Stimulated activated naive B cell treated with anti-CD40 and anti-IgM and Interleukin-4, amounts not matched to agents 10 μg/mL and 1 μg/mL and 100 μg/mL, for 72 hours (primary cell): ENCODE data around the gene RNF146.

ENCODE experiments used
- ATAC-seq, 2 donors: fragments of 150-1000 bp; cut with Tn5 transposase; replicated peaks; 2 replicates each; pipeline ENCODE4 v1.10.0; 2021; ENCODE audit warnings: moderate library complexity in 1 of 2
- DNase-seq: peaks from one replicate; pipeline ENCODE4 v3.0.0; 2021
- H3K27ac Mint-ChIP-seq: one replicate; pipeline ENCODE4 v1.8.0; 2022; ENCODE audit warnings: mild to moderate bottlenecking, mixed read lengths
- H3K27me3 Mint-ChIP-seq, 2 donors: one replicate each; pipeline ENCODE4 v1.8.0; 2022; ENCODE audit warnings: mixed read lengths in 2 of 2
- H3K36me3 Mint-ChIP-seq, 2 donors: one replicate each; pipeline ENCODE4 v1.8.0; 2022; ENCODE audit warnings: mixed read lengths in 2 of 2, mild to moderate bottlenecking in 1 of 2
- H3K4me1 Mint-ChIP-seq, 2 donors: one replicate each; pipeline ENCODE4 v1.8.0; 2022; ENCODE audit warnings: mixed read lengths in 2 of 2, mild to moderate bottlenecking in 1 of 2
- H3K4me3 Mint-ChIP-seq, 2 donors: one replicate each; pipeline ENCODE4 v1.8.0; 2022; ENCODE audit warnings: mild to moderate bottlenecking in 2 of 2, mixed read lengths in 2 of 2, moderate library complexity in 1 of 2
- H3K9me3 Mint-ChIP-seq, 2 donors: one replicate each; pipeline ENCODE4 v1.8.0; 2022; ENCODE audit warnings: mixed read lengths in 2 of 2, mild to moderate bottlenecking in 1 of 2

Gene RNF146

DNA sequence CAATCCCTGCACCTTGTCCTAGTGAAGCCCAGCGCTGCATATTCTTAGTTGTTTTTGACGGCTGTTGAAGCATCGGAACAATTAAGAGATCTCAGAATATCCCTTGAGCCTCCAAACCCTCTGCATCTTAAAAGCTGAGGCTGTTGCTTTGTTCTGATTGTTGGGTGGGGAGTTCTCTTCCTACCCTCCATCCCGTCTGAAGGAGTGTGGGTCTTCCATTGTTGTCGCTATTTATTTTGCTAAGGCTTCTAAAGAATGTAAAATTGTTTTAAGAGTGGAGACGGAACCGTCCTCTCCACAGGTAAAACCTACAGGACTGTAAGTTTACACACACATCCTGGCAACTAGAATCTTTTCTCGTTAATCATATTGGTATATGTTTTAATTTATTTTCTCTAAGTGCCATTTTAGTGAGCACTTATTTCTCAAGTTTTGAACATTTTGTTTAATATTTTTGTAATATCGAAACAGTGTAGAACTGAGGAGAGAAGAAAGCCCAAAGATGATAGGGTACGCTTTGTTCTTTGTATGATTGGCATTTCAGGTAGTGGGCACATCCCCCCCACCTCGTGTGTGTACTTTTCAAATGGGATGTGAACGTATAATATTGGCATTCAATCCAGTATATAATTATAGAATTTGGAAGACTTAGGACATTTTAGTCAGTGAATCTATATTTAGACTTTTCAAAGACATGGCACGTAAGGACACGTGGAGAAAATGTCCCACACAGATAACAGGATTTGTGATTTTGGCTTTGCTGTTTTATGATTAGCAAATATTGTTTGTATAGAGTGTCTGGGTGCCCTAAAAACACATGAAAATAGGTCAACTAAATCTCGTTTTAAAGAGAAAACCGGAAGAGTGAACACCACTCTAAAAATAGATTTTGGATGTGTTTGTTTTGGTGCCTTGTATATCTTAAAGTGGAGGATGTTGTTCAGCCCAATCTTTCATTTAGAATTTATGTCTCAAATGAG lies 1.3 kb downstream of the RNF146 start:
- peaks cover 6 to 9% of the 10 kb centered on the region in 2 donors for H3K36me3 Mint-ChIP-seq
- peak overlapping the region; percentile 96 to 98 for H3K4me3 Mint-ChIP-seq
- H3K27me3 Mint-ChIP-seq: no peaks in the 10 kb centered on the region
- H3K4me1 Mint-ChIP-seq: peaks cover 11 to 32% of the 10 kb centered on the region in 2 donors
- ATAC-seq (peak; percentile 2 to 4), DNase-seq (no peak)
- peak overlapping the region; percentile 96 for H3K27ac Mint-ChIP-seq
- no peaks in the 10 kb centered on the region for H3K9me3 Mint-ChIP-seq

DNA sequence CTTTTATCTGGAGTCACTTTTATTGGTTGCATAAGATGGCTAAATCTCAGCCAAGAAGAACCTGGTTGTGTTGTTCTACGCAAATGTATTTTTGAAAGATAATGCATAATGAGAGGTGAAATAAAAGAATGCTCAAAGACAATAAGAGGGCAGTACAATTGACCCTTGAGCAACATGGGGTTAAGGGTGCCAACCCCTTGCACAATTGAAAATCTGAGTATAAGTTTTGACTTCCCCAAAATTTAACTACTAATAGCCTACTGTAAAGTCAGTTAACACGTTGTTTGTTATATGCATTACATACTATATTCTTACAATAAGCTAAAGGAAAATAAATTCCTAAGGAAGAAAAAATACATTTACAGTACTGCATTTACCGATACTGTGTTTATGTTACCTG lies 5.9 kb downstream of the RNF146 start:
- Mint-ChIP-seq H3K36me3 (peaks cover 6 to 13% of the 10 kb centered on the region in 2 donors), H3K27ac (no peak overlapping the region), H3K9me3 (no peaks in the 10 kb centered on the region), H3K4me1 (peaks cover 19 to 34% of the 10 kb centered on the region in 2 donors), H3K27me3 (no peaks in the 10 kb centered on the region), H3K4me3 (no peak overlapping the region)
- DNase-seq (no peak), ATAC-seq (no peak)

DNA sequence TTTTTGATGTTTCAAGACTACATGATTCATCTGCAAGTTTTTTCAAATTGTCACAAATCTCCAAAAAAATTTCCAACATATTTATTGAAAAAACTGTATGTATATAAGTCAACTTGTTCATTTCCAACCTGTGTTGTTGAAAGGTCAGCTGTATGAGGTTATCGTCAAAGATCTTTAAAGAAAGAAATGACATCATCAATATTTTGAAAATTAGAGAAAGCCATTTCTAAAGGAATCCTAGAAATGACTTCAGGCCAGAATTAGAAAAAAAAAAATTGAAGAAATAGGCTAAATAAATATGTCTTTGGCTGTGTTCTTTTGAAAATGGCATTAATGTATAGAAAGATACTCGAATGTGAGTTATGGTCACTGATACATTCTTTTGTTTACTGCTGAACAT lies 6.8 kb downstream of the RNF146 start:
- Mint-ChIP-seq H3K36me3 (peaks cover 6 to 13% of the 10 kb centered on the region in 2 donors), H3K4me3 (no peak overlapping the region), H3K27ac (no peak overlapping the region), H3K9me3 (no peaks in the 10 kb centered on the region), H3K4me1 (peaks cover 19 to 30% of the 10 kb centered on the region in 2 donors), H3K27me3 (no peaks in the 10 kb centered on the region)
- no peak for ATAC-seq
- DNase-seq: no peak

DNA sequence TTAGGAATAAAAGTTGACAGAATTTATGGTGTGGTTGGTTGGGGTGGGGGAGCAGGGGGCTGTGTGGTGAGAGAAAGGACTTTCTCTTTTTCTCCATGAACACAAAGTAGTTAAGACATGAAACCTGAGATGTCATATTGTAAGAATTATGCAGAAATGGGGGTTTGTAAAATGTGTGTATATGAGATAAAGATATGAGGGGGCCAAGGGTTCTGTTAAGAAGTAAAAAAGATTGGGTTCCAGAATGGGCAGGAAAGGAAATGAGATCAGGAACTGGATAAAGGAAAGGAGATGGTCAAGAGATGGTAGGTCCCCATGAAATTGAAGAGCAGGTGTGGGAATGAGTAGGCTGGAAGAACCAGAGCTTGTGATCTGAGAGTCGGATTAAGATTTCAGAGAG lies 9.7 kb downstream of the RNF146 start:
- no peaks in the 10 kb centered on the region for H3K27me3 Mint-ChIP-seq
- no peak overlapping the region for H3K4me3 Mint-ChIP-seq
- H3K27ac Mint-ChIP-seq: no peak overlapping the region
- H3K36me3 Mint-ChIP-seq: peaks cover 3 to 8% of the 10 kb centered on the region in 2 donors
- DNase-seq (no peak), ATAC-seq (no peak)
- H3K4me1 Mint-ChIP-seq: peaks cover 21 to 30% of the 10 kb centered on the region in 2 donors
- H3K9me3 Mint-ChIP-seq: no peaks in the 10 kb centered on the region

DNA sequence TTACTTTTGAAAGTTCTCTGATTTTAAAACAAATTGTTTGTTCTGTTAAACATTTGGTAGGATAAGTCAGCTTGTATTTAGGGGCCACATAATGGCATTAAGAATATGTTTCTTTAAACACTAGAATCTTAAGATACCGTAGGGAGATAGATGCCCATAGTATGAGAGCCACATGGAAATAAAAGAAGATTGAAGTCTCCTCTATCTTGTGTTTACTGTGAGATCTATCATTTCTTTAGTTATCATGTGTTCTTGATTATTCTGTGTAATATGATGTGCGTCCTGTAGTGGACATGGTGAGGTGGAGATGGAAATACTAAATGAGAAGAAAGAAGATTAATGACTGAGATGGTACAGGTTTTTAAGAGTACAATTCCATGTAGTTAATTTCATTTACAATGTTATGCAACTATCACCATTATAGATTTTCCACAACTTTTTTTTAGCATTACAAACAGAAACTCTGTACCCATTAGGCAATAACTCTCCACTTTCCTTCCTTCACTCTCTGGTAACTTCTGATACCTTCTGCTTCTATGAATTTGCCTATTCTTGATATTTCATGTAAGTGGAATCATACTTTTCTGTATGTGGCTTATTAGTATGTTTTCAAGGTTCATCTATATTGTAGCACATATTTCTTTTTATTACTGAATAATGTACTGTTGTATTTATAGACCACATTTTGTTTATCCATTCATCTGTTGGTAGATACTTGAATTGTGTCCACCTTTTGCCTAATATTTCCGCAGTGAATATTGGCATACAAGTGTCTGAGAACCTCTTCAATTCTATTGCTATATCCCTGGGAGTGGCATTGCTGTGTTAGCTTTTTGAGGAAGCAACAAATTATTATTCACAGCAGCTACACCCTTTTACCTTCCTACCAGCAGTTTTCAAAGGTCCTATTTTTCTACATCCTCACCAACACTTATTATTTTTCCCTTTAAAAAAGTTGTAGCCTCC lies 11.5 kb downstream of the RNF146 start:
- Mint-ChIP-seq H3K27me3 (no peaks in the 10 kb centered on the region), H3K36me3 (peaks cover 15 to 20% of the 10 kb centered on the region in 2 donors), H3K9me3 (no peaks in the 10 kb centered on the region), H3K4me1 (peaks cover 18 to 27% of the 10 kb centered on the region in 2 donors), H3K27ac (no peak overlapping the region), H3K4me3 (no peak overlapping the region)
- DNase-seq (no peak), ATAC-seq (no peak)

DNA sequence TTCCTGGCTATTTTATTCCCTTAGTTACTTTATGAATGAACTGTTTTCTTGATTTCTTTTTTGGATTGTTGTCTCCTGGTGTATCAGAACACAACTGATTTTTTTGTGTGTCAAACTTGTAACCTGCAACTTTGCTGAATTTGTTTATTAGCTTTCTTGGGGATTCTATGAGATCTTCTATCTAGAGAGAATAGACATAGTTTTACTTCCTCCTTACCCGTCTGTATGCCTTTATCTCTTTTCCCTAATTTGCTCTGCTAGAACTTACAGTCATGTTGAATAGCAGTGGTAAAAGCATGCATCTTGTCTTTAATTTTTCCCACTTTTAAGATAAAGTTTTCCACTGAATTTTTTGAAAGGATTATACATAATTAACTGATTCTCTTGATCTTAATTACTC lies 13.2 kb downstream of the RNF146 start:
- Mint-ChIP-seq H3K4me3 (no peak overlapping the region), H3K27me3 (no peaks in the 10 kb centered on the region), H3K9me3 (no peaks in the 10 kb centered on the region), H3K36me3 (peaks cover 18 to 21% of the 10 kb centered on the region in 2 donors), H3K4me1 (peaks cover 12 to 18% of the 10 kb centered on the region in 2 donors), H3K27ac (no peak overlapping the region)
- DNase-seq (no peak), ATAC-seq (no peak)

DNA sequence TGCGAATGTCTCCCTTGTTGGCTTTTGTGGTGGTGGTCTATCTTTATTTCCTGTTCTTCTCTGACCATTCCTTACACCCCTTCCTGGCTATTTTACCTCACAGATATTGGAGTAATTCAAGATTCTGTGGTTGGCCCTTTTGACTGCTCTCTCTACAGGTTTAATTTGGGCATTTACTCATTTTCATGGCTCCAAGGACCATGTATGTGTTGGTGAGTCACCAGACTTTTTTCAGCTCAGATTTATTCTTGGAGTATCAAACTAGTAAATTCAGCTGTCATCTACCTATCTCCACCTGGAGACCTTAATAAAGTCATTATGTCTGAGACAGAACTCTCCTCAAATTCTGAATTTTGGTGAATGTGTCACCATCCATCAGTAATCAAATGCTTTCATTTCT lies 15.5 kb downstream of the RNF146 start:
- Mint-ChIP-seq H3K36me3 (peaks cover 33 to 39% of the 10 kb centered on the region in 2 donors), H3K9me3 (no peaks in the 10 kb centered on the region), H3K27me3 (no peaks in the 10 kb centered on the region), H3K4me1 (peaks cover 14 to 18% of the 10 kb centered on the region in 2 donors), H3K4me3 (no peak overlapping the region), H3K27ac (no peak overlapping the region)
- ATAC-seq (no peak), DNase-seq (no peak)

DNA sequence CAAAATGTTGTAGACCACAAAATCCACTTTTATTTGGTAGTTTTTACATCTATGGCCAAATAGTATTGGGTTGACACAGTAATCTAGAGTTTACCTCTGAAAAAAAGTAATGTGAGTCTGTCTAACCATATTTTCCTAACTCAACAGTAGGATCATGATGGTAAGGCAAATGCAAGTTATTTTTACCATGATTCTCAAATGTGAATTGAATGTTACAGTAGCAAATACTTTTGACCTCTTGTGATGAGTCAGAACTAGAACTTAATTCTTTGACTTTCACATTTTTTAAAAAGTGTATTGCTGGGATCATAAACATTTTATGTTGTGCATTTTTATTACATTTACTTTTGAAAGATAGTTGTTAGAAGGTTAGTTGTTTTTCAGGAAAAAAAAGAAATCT lies 22.0 kb downstream of the RNF146 start:
- H3K9me3 Mint-ChIP-seq: no peaks in the 10 kb centered on the region
- DNase-seq (no peak), ATAC-seq (peak; percentile 38 to 42)
- no peaks in the 10 kb centered on the region for H3K27me3 Mint-ChIP-seq
- no peak overlapping the region for H3K4me3 Mint-ChIP-seq
- H3K36me3 Mint-ChIP-seq: peaks cover 38 to 49% of the 10 kb centered on the region in 2 donors
- no peak overlapping the region for H3K27ac Mint-ChIP-seq
- peaks cover 18 to 28% of the 10 kb centered on the region in 2 donors for H3K4me1 Mint-ChIP-seq

DNA sequence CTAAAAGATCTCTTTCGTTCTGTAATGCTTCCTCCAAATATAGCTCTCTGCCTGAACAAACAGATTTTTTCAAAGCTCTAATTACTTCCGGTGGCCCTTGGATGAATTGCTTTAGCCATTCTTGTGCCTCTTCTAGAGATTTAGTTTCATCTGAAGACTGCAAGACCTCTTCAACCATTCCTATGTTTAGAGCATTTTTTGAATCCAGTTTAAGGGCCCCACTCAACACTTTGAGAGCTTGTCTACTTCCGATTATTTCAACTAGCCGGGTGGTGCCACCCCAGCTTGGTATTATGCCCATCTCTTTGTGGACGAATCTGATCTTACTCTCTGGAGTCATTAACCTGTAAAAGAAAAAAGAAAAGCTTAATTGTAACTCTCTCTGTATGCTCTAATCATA lies 23.3 kb downstream of the RNF146 start:
- no peaks in the 10 kb centered on the region for H3K27me3 Mint-ChIP-seq
- peak overlapping the region in 1 of 2 donors; percentile 7 for H3K4me3 Mint-ChIP-seq
- ATAC-seq (no peak), DNase-seq (no peak)
- no peak overlapping the region for H3K27ac Mint-ChIP-seq
- H3K4me1 Mint-ChIP-seq: peaks cover 18 to 30% of the 10 kb centered on the region in 2 donors
- peaks cover 38 to 48% of the 10 kb centered on the region in 2 donors for H3K36me3 Mint-ChIP-seq
- H3K9me3 Mint-ChIP-seq: no peaks in the 10 kb centered on the region

DNA sequence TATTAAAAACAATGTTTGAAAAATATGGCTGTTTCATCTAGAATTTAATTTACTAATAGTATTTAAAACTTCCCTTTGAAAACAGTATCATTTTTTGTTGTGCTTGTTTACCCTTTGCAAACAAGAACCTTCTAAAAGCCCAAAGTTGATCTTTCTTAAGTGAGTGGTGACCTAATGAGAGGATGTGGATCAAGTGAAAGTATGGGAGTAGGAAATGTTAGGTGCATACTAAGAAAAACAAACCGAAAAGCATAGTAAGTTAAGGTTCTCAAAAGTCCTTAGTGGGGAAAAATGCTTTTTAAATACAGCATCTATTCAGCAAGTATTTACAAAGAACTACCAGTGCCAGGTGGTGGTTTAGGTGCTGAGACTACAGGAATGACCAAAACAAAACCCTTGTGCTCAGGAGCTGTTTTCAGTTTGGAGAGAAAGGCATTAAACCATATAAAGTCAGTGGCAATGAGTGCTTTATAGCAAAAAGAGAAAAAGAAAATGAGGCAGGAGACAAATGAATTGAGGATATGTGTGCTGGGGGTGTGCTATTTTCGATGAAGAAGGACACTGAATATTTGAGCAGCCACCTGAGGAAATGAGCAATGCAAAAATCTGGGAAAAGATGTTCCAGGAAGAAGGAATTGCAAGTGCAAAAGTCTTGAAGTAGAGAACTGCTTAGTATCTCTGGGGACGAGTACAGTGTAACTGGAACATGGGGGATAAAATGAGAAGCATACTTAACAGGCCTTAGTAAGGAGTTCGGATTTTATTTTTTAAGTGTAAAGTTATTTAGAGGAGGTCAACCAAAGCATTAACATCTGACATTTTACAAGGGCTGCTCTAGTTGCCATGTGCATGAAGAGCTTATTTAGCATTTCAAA lies 24.0 kb downstream of the RNF146 start:
- ATAC-seq (peak; percentile 8 to 42), DNase-seq (no peak)
- peaks cover 36 to 45% of the 10 kb centered on the region in 2 donors for H3K36me3 Mint-ChIP-seq
- peaks cover 17 to 30% of the 10 kb centered on the region in 2 donors for H3K4me1 Mint-ChIP-seq
- H3K4me3 Mint-ChIP-seq: peak overlapping the region in 1 of 2 donors; percentile 63
- no peaks in the 10 kb centered on the region for H3K9me3 Mint-ChIP-seq
- no peaks in the 10 kb centered on the region for H3K27me3 Mint-ChIP-seq
- peak overlapping the region; percentile 73 for H3K27ac Mint-ChIP-seq

DNA sequence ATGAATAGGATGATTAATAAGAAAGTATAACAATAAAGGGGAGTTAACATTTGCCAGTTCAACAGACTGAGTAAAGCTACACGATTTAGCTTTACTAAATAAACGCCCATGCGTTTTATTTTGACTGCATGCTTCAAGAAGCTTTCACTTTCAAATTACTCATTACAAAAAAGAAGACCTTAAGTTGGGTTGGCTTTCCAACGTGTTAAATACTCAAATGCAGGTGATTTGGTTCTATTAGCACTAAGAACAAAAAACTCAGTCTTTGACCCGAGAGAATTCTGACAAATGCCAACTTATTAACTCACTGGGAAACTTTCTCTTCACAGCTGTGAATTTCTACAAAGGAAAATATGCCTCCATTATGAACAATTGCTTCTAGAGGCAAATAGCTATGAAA lies 24.8 kb downstream of the RNF146 start:
- Mint-ChIP-seq H3K4me3 (peak overlapping the region in 1 of 2 donors; percentile 63), H3K4me1 (peaks cover 17 to 30% of the 10 kb centered on the region in 2 donors), H3K27me3 (no peaks in the 10 kb centered on the region), H3K27ac (peak overlapping the region; percentile 59), H3K9me3 (no peaks in the 10 kb centered on the region), H3K36me3 (peaks cover 30 to 41% of the 10 kb centered on the region in 2 donors)
- DNase-seq (no peak), ATAC-seq (peak; percentile 86 to 89)

DNA sequence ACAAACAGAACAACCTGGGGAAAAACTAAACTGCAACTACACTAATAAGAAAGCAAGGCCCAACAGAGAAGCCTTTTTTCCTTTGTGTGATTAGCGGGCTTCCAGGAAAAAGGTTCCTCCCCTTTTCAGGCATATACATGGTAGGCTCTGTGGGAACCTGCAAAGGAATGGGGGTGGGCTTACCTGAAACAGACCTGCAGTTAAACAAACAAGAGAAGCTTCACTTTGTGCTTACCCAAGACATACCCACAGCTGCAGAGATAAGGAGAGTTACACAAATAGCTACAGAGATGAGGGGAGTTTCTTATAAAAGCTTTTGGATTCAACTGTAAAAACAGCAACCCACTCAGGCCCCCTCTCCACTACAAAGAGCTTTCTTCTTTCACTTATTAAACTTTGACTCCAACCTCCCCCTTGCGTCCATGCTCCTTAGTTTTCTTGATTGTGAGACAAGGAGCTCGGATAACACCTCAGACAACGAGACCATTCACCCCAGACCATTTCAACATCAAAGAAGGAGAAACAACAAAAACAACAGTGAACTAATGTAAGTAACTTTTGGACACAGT lies 30.9 kb downstream of the RNF146 start:
- Mint-ChIP-seq H3K9me3 (no peaks in the 10 kb centered on the region), H3K27me3 (no peaks in the 10 kb centered on the region), H3K27ac (no peak overlapping the region)

DNA sequence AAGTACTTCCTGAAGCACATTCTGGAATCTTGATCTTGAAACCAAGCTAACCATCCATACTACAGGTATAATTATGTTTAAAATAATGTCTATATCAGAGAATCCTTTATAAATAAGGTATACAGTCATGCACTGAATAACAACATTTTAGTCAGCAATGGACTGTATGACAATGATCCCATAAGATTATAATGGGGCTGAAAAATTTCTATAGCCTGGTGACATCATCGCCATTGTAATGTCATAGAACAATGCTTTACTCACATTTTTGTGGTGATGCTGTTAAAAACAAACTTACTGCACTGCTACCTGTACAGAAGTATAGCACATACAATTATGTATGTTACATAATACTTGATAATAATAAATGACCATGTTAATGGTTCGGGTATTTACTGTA lies 31.8 kb downstream of the RNF146 start:
- Mint-ChIP-seq H3K4me3 (no peak overlapping the region), H3K4me1 (peaks cover 4 to 27% of the 10 kb centered on the region in 2 donors), H3K27ac (no peak overlapping the region), H3K27me3 (no peaks in the 10 kb centered on the region), H3K36me3 (peaks cover 8 to 19% of the 10 kb centered on the region in 2 donors), H3K9me3 (no peaks in the 10 kb centered on the region)
- ATAC-seq: no peak
- no peak for DNase-seq

More for the DNA sequence above, 30.9 kb downstream of the RNF146 start:
- H3K4me1 Mint-ChIP-seq: peaks cover 4 to 24% of the 10 kb centered on the region in 2 donors
- peaks cover 10 to 23% of the 10 kb centered on the region in 2 donors for H3K36me3 Mint-ChIP-seq
- no peak for DNase-seq
- no peak for ATAC-seq
- H3K4me3 Mint-ChIP-seq: no peak overlapping the region
